Common myeloid progenitor, CD34-positive (primary cell): Measurements from ENCODE around the gene FUT3.

Experiments
- CTCF ChIA-PET: fragments of 350-600 bp; sonication (Branson Sonifier 250); formaldehyde crosslinking; loops from one replicate; lab custom pipeline; 2021; ENCODE audit warnings: antibody characterized with exemption; lab: Charles Lee
- POLR2A ChIA-PET: fragments of 350-600 bp; sonication (Branson Sonifier 250); formaldehyde crosslinking; loops from one replicate; lab custom pipeline; 2021; ENCODE audit warnings: antibody characterized with exemption; lab: Charles Lee
- DNase-seq, 3 donors: peaks; one replicate each; pipeline versions ENCODE4 v3.0.0 to v3.0.0-alpha.2; 2013
- H3K27ac ChIP-seq, 2 experiments: 1 replicate in 1 of 2; 2 replicates in 1 of 2; pipeline ENCODE4 v1.7.0; 2013; ENCODE audit warnings: inconsistent platforms in 2 of 2, low read length in 2 of 2, mild to moderate bottlenecking in 2 of 2, low read depth in 1 of 2, moderate library complexity in 1 of 2; ENCODE audit not compliant: severe bottlenecking in 2 of 2, insufficient read depth in 1 of 2, poor library complexity in 1 of 2
- H3K27me3 ChIP-seq, 5 experiments: replicated peaks in 2 of 5; 1 replicate in 3 of 5; 2 replicates in 2 of 5; pipeline versions ENCODE4 v1.6.1 to v1.7.0; 2013; ENCODE audit warnings: low read length in 4 of 5, mild to moderate bottlenecking in 2 of 5, moderate library complexity in 2 of 5, inconsistent platforms in 1 of 5; ENCODE audit not compliant: insufficient read depth in 5 of 5, control insufficient read depth in 4 of 5
- H3K36me3 ChIP-seq, 4 experiments: 1 replicate in 2 of 4; 2 replicates in 2 of 4; pipeline versions ENCODE4 v1.6.1 to v1.7.0; 2013; ENCODE audit warnings: low read length in 3 of 4, control low read depth in 1 of 4, mild to moderate bottlenecking in 1 of 4; ENCODE audit not compliant: control insufficient read depth in 4 of 4, insufficient read depth in 4 of 4
- H3K4me1 ChIP-seq, 4 experiments: 1 replicate in 3 of 4; 2 replicates in 1 of 4; pipeline versions ENCODE4 v1.6.1 to v1.7.1; 2013; ENCODE audit warnings: low read length in 3 of 4, mild to moderate bottlenecking in 3 of 4, control low read depth in 1 of 4, inconsistent platforms in 1 of 4, moderate library complexity in 1 of 4; ENCODE audit not compliant: control insufficient read depth in 4 of 4, insufficient read depth in 4 of 4; ENCODE audit errors: control extremely low read depth in 1 of 4
- H3K4me3 ChIP-seq, 7 experiments: 1 replicate in 4 of 7; 2 replicates in 3 of 7; pipeline versions ENCODE4 v1.5.1 to v1.7.0; 2013; ENCODE audit warnings: mild to moderate bottlenecking in 7 of 7, low read length in 6 of 7, moderate library complexity in 6 of 7, inconsistent platforms in 2 of 7, low read depth in 2 of 7, control low read depth in 1 of 7; ENCODE audit not compliant: insufficient read depth in 4 of 7, control insufficient read depth in 1 of 7; ENCODE audit errors: extremely low read depth in 1 of 7
- H3K9me3 ChIP-seq, 5 experiments: 1 replicate in 4 of 5; 2 replicates in 1 of 5; pipeline versions ENCODE4 v1.6.1 to v1.7.1; 2013; ENCODE audit warnings: low read length in 4 of 5, mild to moderate bottlenecking in 2 of 5, inconsistent platforms in 1 of 5, low read depth in 1 of 5, moderate library complexity in 1 of 5; ENCODE audit not compliant: control insufficient read depth in 4 of 5, insufficient read depth in 2 of 5; ENCODE audit errors: control extremely low read depth in 1 of 5
- WGBS: methylation state at CpG from one replicate; pipeline ENCODE4 v1.1.5; 2013; ENCODE audit not compliant: insufficient coverage; 5-methylcytosine and 5-hydroxymethylcytosine counted together

Gene FUT3

GRCh38 chr19:5814852-5815246 is 36.4 kb downstream of the FUT3 start:
- peaks cover 0 to 2% (median 0%) of the 10 kb centered on the region in 5 experiments for H3K27me3 ChIP-seq
- no peak overlapping the region for H3K27ac ChIP-seq
- no peak overlapping the region for H3K4me3 ChIP-seq
- no peaks in the 10 kb centered on the region for H3K9me3 ChIP-seq
- CTCF ChIA-PET: interaction anchor here (1.8 kb wide), 1 partner anchor 10 kb away, joined by 3 read pairs; no protein-coding TSS in a partner anchor
- no peaks in the 10 kb centered on the region for H3K4me1 ChIP-seq
- no peaks in the 10 kb centered on the region for H3K36me3 ChIP-seq
- WGBS: 90% methylated on average over 4 of the region's 11 CpGs
- DNase-seq: no peak
- POLR2A ChIA-PET: no interaction called here

DNA sequence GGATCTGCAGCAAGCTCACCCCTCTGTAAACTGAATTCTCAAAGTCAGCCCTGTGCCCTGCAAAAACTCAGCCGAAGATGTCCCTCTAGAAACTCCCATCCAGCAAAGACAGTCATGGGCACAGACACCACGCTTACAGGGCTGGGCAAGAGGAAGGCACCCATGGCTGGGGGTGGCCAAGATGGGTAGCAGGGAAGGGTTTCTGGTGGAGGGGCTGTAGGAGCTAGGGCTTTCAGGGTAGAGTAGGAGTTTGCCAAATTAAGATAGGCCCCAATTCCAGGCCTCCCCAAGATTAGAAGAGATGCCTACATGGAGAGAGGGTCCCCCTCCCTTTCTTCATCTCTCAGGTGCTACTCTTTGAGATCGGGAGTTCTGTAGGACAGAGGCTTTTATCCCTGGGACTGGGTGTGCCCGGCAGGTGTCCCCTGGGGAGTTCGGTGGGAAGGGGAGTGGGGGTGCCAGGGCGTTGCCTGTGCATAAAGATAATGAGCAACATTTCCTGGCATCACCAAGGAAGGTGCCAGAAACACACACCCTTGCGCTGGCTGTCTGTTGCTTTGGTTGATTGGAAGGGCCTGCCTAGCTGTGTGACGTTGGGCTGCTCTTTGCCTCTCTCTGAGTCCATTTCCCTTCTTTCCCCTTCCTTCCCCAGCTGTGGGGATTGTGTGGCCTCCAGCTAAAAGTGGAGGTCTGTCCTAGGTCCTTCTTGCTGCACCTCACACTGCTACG is 37.0 kb downstream of the FUT3 start:
- ChIA-PET CTCF (interaction anchor here (1.8 kb wide), 1 partner anchor 11 kb away, joined by 3 read pairs; no protein-coding TSS in a partner anchor), POLR2A (no interaction called here)
- Histone ChIP-seq H3K9me3 (no peaks in the 10 kb centered on the region), H3K27ac (no peak overlapping the region), H3K36me3 (no peaks in the 10 kb centered on the region), H3K27me3 (peaks cover 0 to 2% (median 0%) of the 10 kb centered on the region in 5 experiments), H3K4me1 (no peaks in the 10 kb centered on the region), H3K4me3 (no peak overlapping the region)
- no peak for DNase-seq
- WGBS: 76% methylated on average over 4 of the region's 9 CpGs

DNA sequence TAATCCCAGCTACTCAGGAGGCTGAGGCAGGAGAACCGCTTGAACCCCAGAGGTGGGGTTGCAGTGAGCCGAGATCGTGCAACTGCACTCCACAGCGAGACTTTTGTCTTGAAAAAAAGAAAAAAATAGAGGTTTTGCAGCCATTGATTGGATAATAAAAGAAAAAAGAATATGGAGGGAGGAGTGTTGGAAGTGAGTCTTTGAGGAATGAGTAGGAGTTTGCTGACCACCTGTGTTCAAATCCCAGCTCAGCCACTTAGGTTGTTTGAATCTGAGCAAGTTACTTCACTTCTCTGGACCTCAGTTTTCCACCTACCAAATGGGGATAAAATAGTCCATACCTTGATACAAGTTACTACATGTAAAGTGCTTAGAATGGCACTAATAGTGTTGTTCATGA is 40.1 kb downstream of the FUT3 start:
- no peaks in the 10 kb centered on the region for H3K4me1 ChIP-seq
- H3K9me3 ChIP-seq: no peaks in the 10 kb centered on the region
- ChIA-PET CTCF (interaction anchor here (0.7 kb wide), 1 partner anchor 1218 kb away, joined by 3 read pairs; no protein-coding TSS in a partner anchor), POLR2A (no interaction called here)
- no peak for DNase-seq
- H3K4me3 ChIP-seq: no peak overlapping the region
- H3K27me3 ChIP-seq: peaks cover 0 to 4% (median under 1%) of the 10 kb centered on the region in 5 experiments
- H3K27ac ChIP-seq: no peak overlapping the region
- no peaks in the 10 kb centered on the region for H3K36me3 ChIP-seq
- WGBS: 100% methylated on average over 2 of the region's 4 CpGs

- DNase-seq: no peak
- Histone ChIP-seq H3K36me3 (no peaks in the 10 kb centered on the region), H3K27ac (no peak overlapping the region), H3K27me3 (peaks cover 0 to 17% (median 10%) of the 10 kb centered on the region in 5 experiments), H3K9me3 (no peaks in the 10 kb centered on the region), H3K4me3 (no peak overlapping the region), H3K4me1 (peaks cover 0 to 10% (median 5%) of the 10 kb centered on the region in 4 experiments)
- ChIA-PET POLR2A (no interaction called here), CTCF (interaction anchor here (0.9 to 1.6 kb wide), 2 partner anchors 13 to 84 kb away, joined by 3 to 4 read pairs; no protein-coding TSS in a partner anchor)
- 88% methylated on average over 8 of the region's 10 CpGs for WGBS
Measured at GRCh38 chr19:5809469-5809868, 41.8 kb downstream of the FUT3 start.

- POLR2A ChIA-PET: no interaction called here
- no peak for DNase-seq
Measured at GRCh38 chr19:5809053-5809452, 42.2 kb downstream of the FUT3 start.

GRCh38 chr19:5808120-5808816 is 43.0 kb downstream of the FUT3 start:
- no peaks in the 10 kb centered on the region for H3K36me3 ChIP-seq
- H3K9me3 ChIP-seq: no peaks in the 10 kb centered on the region
- H3K27me3 ChIP-seq: peaks cover 0 to 21% (median 10%) of the 10 kb centered on the region in 5 experiments
- 83% methylated on average over 10 of the region's 21 CpGs for WGBS
- ChIA-PET CTCF (interaction anchor here (1.0 to 1.4 kb wide), 4 partner anchors 11 to 215 kb away, joined by 3 to 5 read pairs (median 4); no protein-coding TSS in a partner anchor), POLR2A (no interaction called here)
- H3K4me1 ChIP-seq: peaks cover 0 to 20% (median 14%) of the 10 kb centered on the region in 4 experiments
- DNase-seq: no peak
- H3K4me3 ChIP-seq: no peak overlapping the region
- H3K27ac ChIP-seq: no peak overlapping the region

More at GRCh38 chr19:5809053-5809452, 42.2 kb downstream of the FUT3 start:
- Histone ChIP-seq H3K27ac (no peak overlapping the region), H3K9me3 (no peaks in the 10 kb centered on the region), H3K4me3 (no peak overlapping the region), H3K27me3 (peaks cover 0 to 21% (median 10%) of the 10 kb centered on the region in 5 experiments), H3K4me1 (peaks cover 0 to 14% (median 9%) of the 10 kb centered on the region in 4 experiments), H3K36me3 (no peaks in the 10 kb centered on the region)
- WGBS: 87% methylated on average over 9 of the region's 9 CpGs
- CTCF ChIA-PET: interaction anchor here (0.9 to 1.6 kb wide), 2 partner anchors 14 to 84 kb away, joined by 3 to 4 read pairs; no protein-coding TSS in a partner anchor
